ENCODE data around the gene CALM3.
"Not testable (repeated sequence)": the region's sequence is repeated elsewhere in the genome, so short reads cannot be mapped to it uniquely, and the experiment has no call there.

The CALM3 gene

DNA sequence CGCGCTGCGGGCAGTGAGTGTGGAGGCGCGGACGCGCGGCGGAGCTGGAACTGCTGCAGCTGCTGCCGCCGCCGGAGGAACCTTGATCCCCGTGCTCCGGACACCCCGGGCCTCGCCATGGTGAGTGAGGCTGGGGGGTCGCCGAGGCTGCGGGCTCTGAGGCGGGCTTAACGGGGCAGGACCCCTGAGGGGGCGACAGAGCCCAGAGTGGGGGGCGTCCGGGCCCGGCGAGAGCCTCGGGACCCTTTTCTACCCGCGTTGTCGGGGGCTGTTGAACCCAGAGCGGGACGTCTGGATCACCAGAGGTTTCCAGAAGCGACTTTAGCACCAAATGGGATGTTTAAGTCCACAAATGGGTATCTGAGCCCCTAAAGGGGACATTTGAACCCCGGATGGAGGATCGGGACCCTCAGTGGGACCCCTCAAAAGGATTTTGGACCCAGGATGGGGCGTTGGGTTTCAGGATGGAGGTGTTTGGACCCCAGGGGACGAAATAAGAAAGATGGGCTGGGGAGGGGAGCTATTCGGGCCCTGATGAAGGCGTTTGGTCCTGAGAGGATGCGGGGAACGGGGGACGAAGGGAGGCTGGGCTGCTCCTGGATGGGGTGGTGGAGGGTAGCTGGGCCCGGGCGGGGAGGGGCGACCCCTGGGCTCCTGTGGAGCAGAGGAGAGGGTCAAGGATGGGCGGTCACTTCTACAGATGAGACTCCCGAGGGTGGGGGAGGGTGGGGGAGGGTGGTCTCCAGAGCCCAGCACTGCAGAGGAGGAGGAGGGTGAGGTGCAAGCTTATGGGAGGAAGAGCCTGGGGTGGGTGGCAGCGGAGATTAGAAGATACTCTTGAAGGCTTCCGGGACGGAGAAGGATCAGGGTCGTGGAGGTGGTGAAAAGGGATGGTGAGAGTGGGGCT, at the start of gene CALM3:
Gene CALM3, plus strand, starts transcription at position 13 of the 907 bp plus-strand sequence. Its CDS starts 105 bp downstream, at position 118.
- ChIA-PET CTCF (interaction anchor here (0.6 to 1.6 kb wide), 4 partner anchors 13 to 103 kb away, joined by 3 to 8 read pairs (median 4); no protein-coding TSS in a partner anchor), POLR2A (ENCODE audit: low non-redundant PET) (interaction anchor here (0.5 kb wide), 1 partner anchor 149 kb away, joined by 3 read pairs; no protein-coding TSS in a partner anchor)
- no peak for DNase-seq (ENCODE audit: low spot score)

DNA sequence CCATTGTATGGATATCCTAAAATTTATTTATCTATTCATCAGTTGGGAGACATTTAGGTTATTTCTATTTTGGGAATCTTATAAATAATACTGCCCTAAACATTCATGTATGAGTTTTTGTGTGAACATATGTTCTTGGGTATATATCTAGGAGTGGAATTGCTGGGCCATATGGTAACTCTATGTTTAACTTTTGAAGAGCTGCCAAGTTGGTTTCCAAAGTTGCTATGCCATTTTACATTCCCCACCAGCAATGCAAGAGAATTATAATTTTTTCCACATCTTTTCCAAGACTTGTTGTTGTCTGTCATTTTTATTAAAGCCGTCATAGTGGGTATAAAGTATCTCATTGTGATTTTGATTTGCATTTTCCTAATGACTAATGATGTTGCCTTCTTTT, 48.2 kb upstream of the CALM3 start:
- TF ChIP-seq, protein P1, sequence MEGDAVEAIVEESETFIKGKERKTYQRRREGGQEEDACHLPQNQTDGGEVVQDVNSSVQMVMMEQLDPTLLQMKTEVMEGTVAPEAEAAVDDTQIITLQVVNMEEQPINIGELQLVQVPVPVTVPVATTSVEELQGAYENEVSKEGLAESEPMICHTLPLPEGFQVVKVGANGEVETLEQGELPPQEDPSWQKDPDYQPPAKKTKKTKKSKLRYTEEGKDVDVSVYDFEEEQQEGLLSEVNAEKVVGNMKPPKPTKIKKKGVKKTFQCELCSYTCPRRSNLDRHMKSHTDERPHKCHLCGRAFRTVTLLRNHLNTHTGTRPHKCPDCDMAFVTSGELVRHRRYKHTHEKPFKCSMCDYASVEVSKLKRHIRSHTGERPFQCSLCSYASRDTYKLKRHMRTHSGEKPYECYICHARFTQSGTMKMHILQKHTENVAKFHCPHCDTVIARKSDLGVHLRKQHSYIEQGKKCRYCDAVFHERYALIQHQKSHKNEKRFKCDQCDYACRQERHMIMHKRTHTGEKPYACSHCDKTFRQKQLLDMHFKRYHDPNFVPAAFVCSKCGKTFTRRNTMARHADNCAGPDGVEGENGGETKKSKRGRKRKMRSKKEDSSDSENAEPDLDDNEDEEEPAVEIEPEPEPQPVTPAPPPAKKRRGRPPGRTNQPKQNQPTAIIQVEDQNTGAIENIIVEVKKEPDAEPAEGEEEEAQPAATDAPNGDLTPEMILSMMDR (conservative IDR thresholded peaks at IDR 0.05; ENCODE audit: low read depth): no peak
- ChIA-PET POLR2A (ENCODE audit: low non-redundant PET) (no interaction called here), CTCF (no interaction called here)
- no peak for DNase-seq (ENCODE audit: low spot score)
- H3K27ac ChIP-seq: no peak overlapping the region

More for the DNA sequence above, at the start of gene CALM3:
- TF ChIP-seq, protein P1 (conservative IDR thresholded peaks at IDR 0.05; ENCODE audit: low read depth): no peak
- H3K27ac ChIP-seq: peak within 1 kb of the TSS; percentile 97

DNA sequence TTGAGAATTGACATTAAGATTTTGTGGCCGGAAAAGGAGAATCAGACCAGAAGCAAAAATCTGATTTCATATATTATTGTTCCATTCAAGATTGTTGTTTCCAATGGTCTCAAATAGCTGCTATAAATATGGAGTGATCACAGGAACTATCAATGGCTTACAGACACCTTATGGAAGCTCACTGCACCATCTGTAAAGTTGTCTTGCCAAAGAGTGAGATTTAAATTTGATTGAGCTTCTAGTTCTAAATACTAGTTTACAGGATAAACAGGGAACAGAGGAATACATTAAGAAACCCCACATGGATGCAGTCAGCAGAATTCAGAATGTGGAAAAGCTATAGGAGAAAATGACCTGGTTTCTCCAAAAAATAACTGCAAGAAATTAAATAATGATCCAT, 47.0 kb upstream of the CALM3 start:
- TF ChIP-seq, protein P1 (conservative IDR thresholded peaks at IDR 0.05; ENCODE audit: low read depth): no peak
- ChIA-PET POLR2A (ENCODE audit: low non-redundant PET) (no interaction called here), CTCF (interaction anchor here (0.7 kb wide), 1 partner anchor 108 kb away, joined by 3 read pairs; no protein-coding TSS in a partner anchor)
- no peak overlapping the region for H3K27ac ChIP-seq
- no peak for DNase-seq (ENCODE audit: low spot score)

DNA sequence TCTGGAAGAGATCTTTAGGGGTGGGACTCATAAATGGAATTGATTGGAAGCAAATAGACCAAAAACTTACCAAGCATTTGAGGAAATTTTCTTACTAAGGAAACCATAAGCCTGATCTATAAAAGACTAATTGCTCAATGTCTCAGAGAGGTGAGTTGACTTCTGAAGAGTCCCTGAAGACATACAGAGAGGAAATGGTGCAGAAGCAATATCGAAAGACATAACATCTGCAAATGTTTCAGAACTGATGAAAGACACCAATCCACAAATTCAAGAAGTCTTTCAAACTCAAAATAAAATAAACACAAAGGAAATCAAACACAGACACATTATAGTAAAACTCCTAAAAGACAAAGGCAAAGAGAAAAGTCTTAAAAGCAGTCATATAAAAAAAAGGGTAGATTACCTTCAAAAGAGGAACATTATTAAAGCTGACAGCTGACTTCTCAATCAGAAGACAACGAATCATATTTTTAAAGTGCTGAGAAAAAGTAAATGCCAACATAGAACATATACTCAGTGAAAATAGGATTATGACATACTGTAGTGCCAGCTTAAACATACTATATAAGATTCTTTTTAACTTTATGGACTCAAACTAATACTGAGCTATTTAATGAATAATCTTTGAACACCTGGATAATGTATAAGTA, 45.4 kb upstream of the CALM3 start:
- TF ChIP-seq, protein P1 (conservative IDR thresholded peaks at IDR 0.05; ENCODE audit: low read depth): no peak
- ChIA-PET CTCF (no interaction called here), POLR2A (ENCODE audit: low non-redundant PET) (no interaction called here)
- H3K27ac ChIP-seq: no peak overlapping the region
- DNase-seq (ENCODE audit: low spot score): no peak

DNA sequence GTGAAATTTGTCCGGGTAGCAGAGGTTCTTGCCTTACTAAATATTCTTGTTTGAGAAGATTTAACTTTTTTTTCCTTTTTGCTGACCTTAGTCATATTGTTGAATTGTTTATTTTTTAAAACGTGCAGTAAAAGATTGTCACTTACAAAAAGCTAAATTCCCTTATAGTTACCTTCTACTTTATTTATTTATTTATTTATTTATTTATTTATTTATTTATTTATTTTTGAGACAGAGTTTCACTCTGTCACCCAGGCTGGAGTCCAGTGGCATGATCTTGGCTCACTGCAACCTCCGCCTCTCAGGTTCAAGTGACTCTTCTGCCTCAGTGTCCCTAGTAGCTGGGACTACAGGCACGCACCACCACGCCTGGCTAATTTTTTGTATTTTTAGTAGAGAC, 44.7 kb upstream of the CALM3 start:
- CTCF ChIA-PET: interaction anchor here (0.7 kb wide), 2 partner anchors 68 to 160 kb away, joined by 4 to 7 read pairs; no protein-coding TSS in a partner anchor
- H3K27ac ChIP-seq; POLR2A ChIA-PET (ENCODE audit: low non-redundant PET); DNase-seq (ENCODE audit: low spot score): not testable (repeated sequence)

DNA sequence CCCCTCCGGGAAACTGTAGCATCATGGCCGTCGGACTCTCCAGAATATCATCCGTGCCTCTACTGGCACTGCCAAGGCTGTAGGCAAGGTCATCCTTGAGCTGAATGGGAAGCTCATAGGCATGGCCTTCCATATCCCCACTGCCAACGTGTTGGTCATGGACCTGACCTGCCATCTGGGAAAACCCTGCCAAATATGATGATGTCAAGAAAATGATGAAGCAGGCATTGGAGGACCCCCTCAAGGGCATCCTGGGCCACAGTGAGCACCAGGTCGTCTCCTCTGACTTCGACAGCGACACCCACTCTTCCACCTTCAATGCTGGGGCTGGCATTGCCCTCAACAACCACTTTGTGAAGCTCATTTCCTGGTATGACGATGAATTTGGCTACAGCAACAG, 41.9 kb upstream of the CALM3 start:
- CTCF ChIA-PET: no interaction called here
- DNase-seq (ENCODE audit: low spot score): no peak
- POLR2A ChIA-PET (ENCODE audit: low non-redundant PET): no interaction called here
- TF ChIP-seq, protein P1 (conservative IDR thresholded peaks at IDR 0.05; ENCODE audit: low read depth): no peak
- H3K27ac ChIP-seq: no peak overlapping the region

DNA sequence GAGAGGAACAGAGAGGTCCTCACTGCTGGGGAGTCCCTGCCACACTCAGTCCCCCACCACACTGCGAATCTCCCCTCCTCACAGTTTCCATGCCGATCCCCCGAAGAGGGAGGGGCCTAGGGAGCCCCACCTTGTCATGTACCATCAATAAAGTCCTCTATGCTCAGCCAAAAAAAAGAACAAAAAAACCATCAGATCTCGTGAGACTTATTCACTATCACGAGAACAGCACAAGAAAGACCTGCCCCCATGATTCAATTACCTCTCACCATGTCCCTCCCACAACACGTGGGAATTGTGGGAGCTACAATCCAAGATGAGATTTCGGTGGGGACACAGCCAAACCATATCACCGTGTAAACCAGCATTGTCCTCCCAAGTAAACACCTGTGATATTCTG, 41.5 kb upstream of the CALM3 start:
- H3K27ac ChIP-seq; CTCF ChIA-PET; DNase-seq (ENCODE audit: low spot score); POLR2A ChIA-PET (ENCODE audit: low non-redundant PET): not testable (repeated sequence)
